Liver (tissue), 9 donors: ENCODE measurements around the gene CLDN5. TPM values are rescaled to one million over a fixed set of nuclear protein-coding genes. Genes with fewer than 3 reads are reported as not detected.

Source experiments
- DNase-seq: peaks from one replicate; pipeline ENCODE4 v3.0.0-alpha.2; 2017; ENCODE audit warnings: low spot score
- H3K27ac ChIP-seq, 2 donors: one replicate each; pipeline ENCODE4 v1.7.0; 2013; ENCODE audit warnings: inconsistent platforms in 2 of 2, low read length in 2 of 2, control low read depth in 1 of 2, low read depth in 1 of 2, mild to moderate bottlenecking in 1 of 2
- H3K27me3 ChIP-seq, 4 donors: one replicate each; pipeline versions ENCODE4 v1.6.1 to v1.7.0; 2013; ENCODE audit warnings: low read length in 3 of 4, inconsistent platforms in 1 of 4, mild to moderate bottlenecking in 1 of 4, moderate library complexity in 1 of 4; ENCODE audit not compliant: control insufficient read depth in 4 of 4, insufficient read depth in 4 of 4
- H3K36me3 ChIP-seq, 4 donors: one replicate each; pipeline versions ENCODE4 v1.6.1 to v1.7.0; 2013; ENCODE audit warnings: low read length in 3 of 4, mild to moderate bottlenecking in 3 of 4, low read depth in 1 of 4, moderate library complexity in 1 of 4; ENCODE audit not compliant: control insufficient read depth in 4 of 4, insufficient read depth in 3 of 4
- H3K4me1 ChIP-seq, 4 donors: one replicate each; pipeline versions ENCODE4 v1.6.1 to v1.7.0; 2013; ENCODE audit warnings: low read length in 3 of 4, mild to moderate bottlenecking in 3 of 4, moderate library complexity in 1 of 4; ENCODE audit not compliant: control insufficient read depth in 4 of 4, insufficient read depth in 4 of 4
- H3K4me3 ChIP-seq, 3 donors: one replicate each; pipeline versions ENCODE4 v1.6.1 to v1.7.0; 2013; ENCODE audit warnings: low read length in 3 of 3, control low read depth in 1 of 3, low read depth in 1 of 3, mild to moderate bottlenecking in 1 of 3
- H3K9ac ChIP-seq, 2 donors: one replicate each; pipeline ENCODE4 v1.7.0; 2013; ENCODE audit warnings: low read length in 2 of 2, mild to moderate bottlenecking in 2 of 2, moderate library complexity in 2 of 2, control low read depth in 1 of 2, low read depth in 1 of 2
- H3K9me3 ChIP-seq, 4 donors: one replicate each; pipeline versions ENCODE4 v1.6.1 to v1.7.0; 2013; ENCODE audit warnings: low read length in 3 of 4; ENCODE audit not compliant: control insufficient read depth in 4 of 4
- ATF3 ChIP-seq: IDR thresholded peaks from 2 replicates; pipeline ENCODE4 v1.6.1; 2016; ENCODE audit warnings: antibody characterized with exemption
- CTCF ChIP-seq: fragments of 150-350 bp; IDR thresholded peaks from 2 replicates; pipeline ENCODE4 v1.5.1; 2017; ENCODE audit warnings: improper control_type of control experiment, low read depth, low read length; ENCODE audit not compliant: missing input control
- EGR1 ChIP-seq, 2 donors: IDR thresholded peaks; 2 replicates each; pipeline ENCODE4 v1.6.1; 2016 to 2018; ENCODE audit warnings: antibody characterized with exemption in 2 of 2, low read depth in 2 of 2
- FOXA1 ChIP-seq: IDR thresholded peaks from 2 replicates; pipeline ENCODE4 v1.6.1; 2016; ENCODE audit warnings: antibody characterized with exemption
- FOXA2 ChIP-seq: IDR thresholded peaks from 2 replicates; pipeline ENCODE4 v1.6.1; 2016; ENCODE audit warnings: antibody characterized with exemption
- GABPA ChIP-seq, 2 donors: IDR thresholded peaks in 1 of 2; conservative IDR thresholded peaks in 1 of 2; 2 replicates each; pipeline ENCODE4 v1.6.1; 2016; ENCODE audit warnings: antibody characterized with exemption in 2 of 2, mild to moderate bottlenecking in 1 of 2, moderate library complexity in 1 of 2
- HNF4A ChIP-seq, 2 donors: conservative IDR thresholded peaks; 2 replicates each; pipeline ENCODE4 v1.6.1; 2016; ENCODE audit warnings: antibody characterized with exemption in 2 of 2, mild to moderate bottlenecking in 2 of 2
- HNF4G ChIP-seq: IDR thresholded peaks from 2 replicates; pipeline ENCODE4 v1.6.1; 2016; ENCODE audit warnings: antibody characterized with exemption
- JUND ChIP-seq, 2 donors: IDR thresholded peaks; 2 replicates each; pipeline ENCODE4 v1.6.1; 2016; ENCODE audit warnings: antibody characterized with exemption in 2 of 2
- MAX ChIP-seq: IDR thresholded peaks from 2 replicates; pipeline ENCODE4 v1.6.1; 2016; ENCODE audit warnings: antibody characterized with exemption
- NR2F2 ChIP-seq: IDR thresholded peaks from 2 replicates; pipeline ENCODE4 v1.6.1; 2016; ENCODE audit warnings: antibody characterized with exemption
- RAD21 ChIP-seq, 2 donors: IDR thresholded peaks; 2 replicates each; pipeline ENCODE4 v1.6.1; 2016; ENCODE audit warnings: antibody characterized with exemption in 2 of 2, mild to moderate bottlenecking in 2 of 2
- REST ChIP-seq: IDR thresholded peaks from 2 replicates; pipeline ENCODE4 v1.6.1; 2016; ENCODE audit warnings: antibody characterized with exemption, mild to moderate bottlenecking
- RXRA ChIP-seq, 2 donors: IDR thresholded peaks; 2 replicates each; pipeline ENCODE4 v1.6.1; 2017 to 2018; ENCODE audit warnings: antibody characterized with exemption in 2 of 2, mild to moderate bottlenecking in 1 of 2
- SP1 ChIP-seq: IDR thresholded peaks from 2 replicates; pipeline ENCODE4 v1.6.1; 2018; ENCODE audit warnings: antibody characterized with exemption, mild to moderate bottlenecking
- TAF1 ChIP-seq: conservative IDR thresholded peaks from 2 replicates; pipeline ENCODE4 v1.6.1; 2016; ENCODE audit warnings: antibody characterized with exemption, mild to moderate bottlenecking
- YY1 ChIP-seq: IDR thresholded peaks from 2 replicates; pipeline ENCODE4 v1.6.1; 2016; ENCODE audit warnings: antibody characterized with exemption, mild to moderate bottlenecking
- ZBTB33 ChIP-seq: IDR thresholded peaks from 2 replicates; pipeline ENCODE4 v1.6.1; 2016; ENCODE audit warnings: antibody characterized with exemption
- WGBS: extraction: QIAGEN DNeasy Blood & Tissue Kit; methylation state at CpG from one replicate; pipeline ENCODE4 v1.1.7; 2013; 5-methylcytosine and 5-hydroxymethylcytosine counted together
- polyA plus RNA-seq, 2 donors: library from polyadenylated mRNA; stranded (reverse) in 1 of 2; unstranded in 1 of 2; fragments of 200-250 nt in 1 of 2; fragments of >200 nt in 1 of 2; fragmentation: Nextera tagmentation in 1 of 2; extraction: Ambion mirVana in 1 of 2; gene quantifications; one replicate each; pipeline versions ENCODE4 v1.2.1 to v1.2.3, GENCODE V29; 2013 to 2015
- total RNA-seq, 2 donors: library from RNA; depleted of rRNA; stranded (reverse); fragments of >200 nt; gene quantifications; one replicate each; pipeline ENCODE4 v1.2.3, GENCODE V29; 2014
- donor health status: healthy.
- donor health status: healthy.
- donor health status: healthy.
- donor health status: healthy.
- donor health status: healthy.

CLDN5 gene
- total and polyA plus RNA-seq, 4 donors, result 15.6 to 31.5 (median 22.4) TPM

- Histone ChIP-seq H3K27me3 (no peaks in the 10 kb centered on the region), H3K4me3 (no peak overlapping the region), H3K9me3 (no peaks in the 10 kb centered on the region), H3K27ac (no peak overlapping the region), H3K4me1 (no peaks in the 10 kb centered on the region), H3K9ac (no peak overlapping the region), H3K36me3 (no peaks in the 10 kb centered on the region)
- DNase-seq, result no peak
- TF ChIP-seq ZBTB33 (no peak), RXRA (IDR thresholded peaks at IDR 0.05) (no peak), YY1 (no peak), JUND (IDR thresholded peaks at IDR 0.05) (no peak), ATF3 (no peak), FOXA2 (no peak), CTCF (no peak), RAD21 (IDR thresholded peaks at IDR 0.05) (no peak), SP1 (no peak), HNF4G (no peak), REST (no peak)
- 88% methylated on average over 7 of the region's 7 CpGs for WGBS
Observed at GRCh38 chr22:19550382-19550781, 26.2 kb upstream of the CLDN5 start.

GRCh38 chr22:19549428-19549827, 25.2 kb upstream of the CLDN5 start:
- no peak for DNase-seq
- Histone ChIP-seq H3K9ac (no peak overlapping the region), H3K27ac (no peak overlapping the region)

More at GRCh38 chr22:19549428-19549827, 25.2 kb upstream of the CLDN5 start:
- H3K27me3 ChIP-seq, result no peaks in the 10 kb centered on the region
- no peak overlapping the region for H3K4me3 ChIP-seq
- H3K9me3 ChIP-seq, result no peaks in the 10 kb centered on the region
- WGBS, result 92% methylated on average over 7 of the region's 7 CpGs
- H3K4me1 ChIP-seq, result peaks cover 3 to 5% (median 4%) of the 10 kb centered on the region in 4 donors
- H3K36me3 ChIP-seq, result no peaks in the 10 kb centered on the region
- no peak for TF ChIP-seq GABPA (IDR thresholded peaks at IDR 0.05 in 1 of 2, conservative IDR thresholded peaks at IDR 0.05 in 1 of 2)
- TF ChIP-seq EGR1 (IDR thresholded peaks at IDR 0.05; ENCODE audit: low read depth in 2 of 2), result no peak
- no peak for TF ChIP-seq ATF3
- TF ChIP-seq FOXA1, result no peak
- no peak for TF ChIP-seq FOXA2
- TF ChIP-seq HNF4A (conservative IDR thresholded peaks at IDR 0.05), result no peak
- no peak for TF ChIP-seq ZBTB33
- no peak for TF ChIP-seq REST
- TF ChIP-seq MAX, result no peak
- no peak for TF ChIP-seq RXRA (IDR thresholded peaks at IDR 0.05)
- TF ChIP-seq YY1, result no peak
- TF ChIP-seq SP1, result no peak
- no peak for TF ChIP-seq NR2F2
- TF ChIP-seq HNF4G, result no peak
- TF ChIP-seq RAD21 (IDR thresholded peaks at IDR 0.05), result no peak
- TF ChIP-seq TAF1, result no peak
